Fibroblast of lung (primary cell): ENCODE data around the gene MTERF4. TPM values are rescaled to one million over a fixed set of nuclear protein-coding genes. Genes with fewer than 3 reads are reported as not detected.

Experiments used
- DNase-seq, 2 donors: peaks; one replicate each; pipeline versions ENCODE4 v3.0.0 to v3.0.0-alpha.2; 2010; ENCODE audit warnings: low read depth in 2 of 2
- H2AFZ ChIP-seq: 2 replicates; pipeline ENCODE4 v1.5.1; 2012; ENCODE audit warnings: low read length, control low read depth, inconsistent platforms
- H3K27ac ChIP-seq: 2 replicates; pipeline ENCODE4 v1.5.1; 2011; ENCODE audit warnings: low read length, control low read depth; ENCODE audit not compliant: insufficient read depth
- H3K27me3 ChIP-seq: 2 replicates; pipeline ENCODE4 v1.5.1; 2011; ENCODE audit warnings: mild to moderate bottlenecking, low read length; ENCODE audit not compliant: control insufficient read depth, insufficient read depth
- H3K36me3 ChIP-seq: 2 replicates; pipeline ENCODE4 v1.5.1; 2011; ENCODE audit warnings: low read length; ENCODE audit not compliant: control insufficient read depth, insufficient read depth
- H3K4me1 ChIP-seq: 2 replicates; pipeline ENCODE4 v1.5.1; 2011; ENCODE audit warnings: low read length; ENCODE audit not compliant: control insufficient read depth, insufficient read depth; ENCODE audit errors: extremely low read depth
- H3K4me2 ChIP-seq: 2 replicates; pipeline ENCODE4 v1.5.1; 2011; ENCODE audit warnings: low read length, control low read depth; ENCODE audit not compliant: insufficient read depth; ENCODE audit errors: extremely low read depth
- H3K4me3 ChIP-seq, 4 experiments: fragments of 200-600 bp in 1 of 4; sonication (generic) in 1 of 4; replicated peaks in 1 of 4; 2 replicates each; pipeline ENCODE4 v1.5.1; 2011 to 2016; ENCODE audit warnings: low read length in 4 of 4, low read depth in 3 of 4, mild to moderate bottlenecking in 3 of 4, control low read depth in 2 of 4, inconsistent platforms in 1 of 4, mixed read lengths in 1 of 4; ENCODE audit not compliant: insufficient read depth in 1 of 4; ENCODE audit errors: control extremely low read depth in 1 of 4
- H3K79me2 ChIP-seq: 2 replicates; pipeline ENCODE4 v1.5.1; 2012; ENCODE audit warnings: mild to moderate bottlenecking, low read length, inconsistent platforms; ENCODE audit not compliant: control insufficient read depth, insufficient read depth
- H3K9ac ChIP-seq: 2 replicates; pipeline ENCODE4 v1.5.1; 2011; ENCODE audit warnings: mild to moderate bottlenecking, low read length, control low read depth; ENCODE audit not compliant: insufficient read depth
- H3K9me3 ChIP-seq: 2 replicates; pipeline ENCODE4 v1.5.1; 2012; ENCODE audit warnings: low read depth, low read length; ENCODE audit not compliant: control insufficient read depth, insufficient read depth
- H4K20me1 ChIP-seq: 2 replicates; pipeline ENCODE4 v1.5.1; 2011; ENCODE audit warnings: low read length; ENCODE audit not compliant: control insufficient read depth, insufficient read depth; ENCODE audit errors: extremely low read depth
- EZH2 ChIP-seq: IDR thresholded peaks from 2 replicates; pipeline ENCODE4 v1.5.1; 2012; ENCODE audit warnings: low read length, control low read depth, mild to moderate bottlenecking; ENCODE audit errors: missing control alignments
- polyA plus RNA-seq, 2 donors: library from polyadenylated mRNA; depleted of rRNA in 1 of 2; stranded (reverse) in 1 of 2; unstranded in 1 of 2; fragments of >200 nt; gene quantifications; 2 replicates each; pipeline ENCODE4 v1.2.1, GENCODE V29; 2011 to 2012; ENCODE audit warnings: missing spikeins in 1 of 2
- total RNA-seq: library from RNA; depleted of rRNA; stranded (reverse); fragments of >200 nt; gene quantifications from 2 replicates; pipeline ENCODE4 v1.2.1, GENCODE V29; 2014
- TF ChIP-seq, protein P1 (sequence below), 2 donors: IDR thresholded peaks in 1 of 2; conservative IDR thresholded peaks in 1 of 2; 1 replicate in 1 of 2; 2 replicates in 1 of 2; pipeline ENCODE4 v1.5.1; 2011 to 2012; ENCODE audit warnings: low read length in 2 of 2, control low read depth in 1 of 2, inconsistent platforms in 1 of 2, low read depth in 1 of 2, mild to moderate bottlenecking in 1 of 2

The MTERF4 gene
- total and polyA plus RNA-seq, 2 donors (not counting 1 experiment from before 2014, with no cell fraction given) = 31.7 to 35.5 TPM

GRCh38 chr2:241111440-241111805 lies 9.3 kb upstream of the MTERF4 start:
- Histone ChIP-seq H3K4me1 (no peaks in the 10 kb centered on the region), H3K27me3 (no peaks in the 10 kb centered on the region), H3K9ac (no peak overlapping the region), H3K4me2 (no peak overlapping the region), H2AFZ (no peak overlapping the region), H4K20me1 (no peaks in the 10 kb centered on the region), H3K79me2 (no peaks in the 10 kb centered on the region), H3K4me3 (no peak overlapping the region), H3K27ac (no peak overlapping the region), H3K36me3 (no peaks in the 10 kb centered on the region), H3K9me3 (no peaks in the 10 kb centered on the region)
- TF ChIP-seq, protein P1, sequence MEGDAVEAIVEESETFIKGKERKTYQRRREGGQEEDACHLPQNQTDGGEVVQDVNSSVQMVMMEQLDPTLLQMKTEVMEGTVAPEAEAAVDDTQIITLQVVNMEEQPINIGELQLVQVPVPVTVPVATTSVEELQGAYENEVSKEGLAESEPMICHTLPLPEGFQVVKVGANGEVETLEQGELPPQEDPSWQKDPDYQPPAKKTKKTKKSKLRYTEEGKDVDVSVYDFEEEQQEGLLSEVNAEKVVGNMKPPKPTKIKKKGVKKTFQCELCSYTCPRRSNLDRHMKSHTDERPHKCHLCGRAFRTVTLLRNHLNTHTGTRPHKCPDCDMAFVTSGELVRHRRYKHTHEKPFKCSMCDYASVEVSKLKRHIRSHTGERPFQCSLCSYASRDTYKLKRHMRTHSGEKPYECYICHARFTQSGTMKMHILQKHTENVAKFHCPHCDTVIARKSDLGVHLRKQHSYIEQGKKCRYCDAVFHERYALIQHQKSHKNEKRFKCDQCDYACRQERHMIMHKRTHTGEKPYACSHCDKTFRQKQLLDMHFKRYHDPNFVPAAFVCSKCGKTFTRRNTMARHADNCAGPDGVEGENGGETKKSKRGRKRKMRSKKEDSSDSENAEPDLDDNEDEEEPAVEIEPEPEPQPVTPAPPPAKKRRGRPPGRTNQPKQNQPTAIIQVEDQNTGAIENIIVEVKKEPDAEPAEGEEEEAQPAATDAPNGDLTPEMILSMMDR (conservative IDR thresholded peaks at IDR 0.05 in 1 of 2, IDR thresholded peaks at IDR 0.05 in 1 of 2; ENCODE audit: low read depth in 1 of 2, low read length in 2 of 2) = no peak
- no peak for TF ChIP-seq EZH2
- DNase-seq = no peak

DNA sequence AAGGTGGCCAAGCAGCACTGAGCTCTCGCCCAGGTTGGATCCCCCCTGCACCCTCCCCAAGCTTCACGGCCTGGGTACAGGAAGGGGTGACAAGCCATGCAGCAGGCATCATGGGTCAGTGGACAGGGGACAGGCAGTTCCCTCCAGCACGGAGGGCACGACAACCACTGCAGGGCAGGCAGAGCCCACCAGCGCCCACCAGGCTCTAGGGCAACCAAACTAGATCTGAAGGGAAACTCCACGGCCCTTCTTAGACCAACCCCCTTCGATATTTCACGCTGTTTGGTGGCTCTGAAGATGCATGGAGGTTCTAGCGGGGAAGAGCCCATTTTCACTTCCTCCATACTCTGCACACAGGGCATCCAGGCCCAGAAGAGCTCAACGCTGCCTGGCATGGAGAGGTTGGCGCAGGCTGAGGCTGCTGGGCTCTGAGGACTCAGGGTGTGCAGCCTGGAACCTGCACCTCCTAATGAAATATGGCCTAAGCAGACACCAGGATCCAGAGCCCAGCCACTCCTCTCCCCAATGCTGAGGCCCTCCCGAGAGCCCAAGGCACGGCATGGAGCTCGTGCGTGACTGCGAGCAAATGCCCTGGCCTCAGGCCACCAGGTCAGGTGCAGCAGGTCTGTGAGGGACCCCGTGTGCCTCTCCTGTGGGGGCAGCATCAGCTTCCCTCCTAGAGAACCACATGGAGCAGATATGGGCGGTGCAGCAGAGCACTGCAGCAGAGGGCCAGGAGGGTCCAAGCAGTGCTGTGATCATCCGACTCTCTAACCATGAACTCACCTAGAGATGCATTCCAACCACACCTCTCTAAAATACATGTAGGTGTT lies 8.7 kb upstream of the MTERF4 start:
- Histone ChIP-seq H3K9ac (no peak overlapping the region), H3K79me2 (no peaks in the 10 kb centered on the region), H4K20me1 (no peaks in the 10 kb centered on the region), H3K27me3 (no peaks in the 10 kb centered on the region), H3K27ac (no peak overlapping the region), H3K4me1 (no peaks in the 10 kb centered on the region), H3K9me3 (no peaks in the 10 kb centered on the region), H3K4me2 (no peak overlapping the region), H3K4me3 (no peak overlapping the region), H2AFZ (no peak overlapping the region), H3K36me3 (no peaks in the 10 kb centered on the region)
- DNase-seq = no peak
- TF ChIP-seq, protein P1 (conservative IDR thresholded peaks at IDR 0.05 in 1 of 2, IDR thresholded peaks at IDR 0.05 in 1 of 2; ENCODE audit: low read depth in 1 of 2, low read length in 2 of 2) = no peak

DNA sequence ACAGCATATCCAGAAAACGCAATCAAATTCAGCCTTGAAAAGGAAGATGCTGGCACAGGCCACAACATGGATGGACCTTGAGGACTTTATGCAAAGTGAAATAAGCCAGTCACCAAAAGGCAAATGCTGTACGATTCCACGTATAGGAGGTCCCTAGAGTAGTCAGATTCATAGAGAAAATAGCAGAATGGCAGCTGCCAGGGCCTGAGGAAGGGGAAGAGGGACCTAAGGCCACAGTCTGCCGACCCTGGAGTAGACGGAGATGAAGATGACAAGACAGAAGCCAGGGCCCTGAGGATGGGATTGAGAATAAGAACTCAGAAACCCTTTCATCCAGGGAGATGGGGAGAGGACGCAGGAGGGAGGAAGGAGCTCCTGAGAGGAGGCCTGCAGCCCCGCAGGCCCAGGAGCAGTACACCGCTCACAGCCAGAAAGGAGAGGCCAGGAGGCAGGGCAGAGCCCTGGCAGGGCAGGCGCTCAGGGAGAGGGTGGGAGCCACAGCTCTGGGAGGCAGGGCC lies 8.1 kb upstream of the MTERF4 start:
- Histone ChIP-seq H2AFZ (no peak overlapping the region), H3K9me3 (no peaks in the 10 kb centered on the region), H3K4me2 (no peak overlapping the region), H4K20me1 (no peaks in the 10 kb centered on the region), H3K9ac (no peak overlapping the region), H3K27ac (no peak overlapping the region), H3K36me3 (no peaks in the 10 kb centered on the region), H3K4me1 (no peaks in the 10 kb centered on the region), H3K79me2 (no peaks in the 10 kb centered on the region), H3K27me3 (no peaks in the 10 kb centered on the region), H3K4me3 (no peak overlapping the region)
- DNase-seq = no peak
- TF ChIP-seq EZH2 = no peak
- TF ChIP-seq, protein P1 (conservative IDR thresholded peaks at IDR 0.05 in 1 of 2, IDR thresholded peaks at IDR 0.05 in 1 of 2; ENCODE audit: low read depth in 1 of 2, low read length in 2 of 2) = no peak
